GM10847 (cell line): ENCODE results near the gene NEUROG2.

ENCODE experiments used
- POLR2A ChIP-seq: IDR thresholded peaks from 2 replicates; pipeline ENCODE4 v1.6.1; 2011; ENCODE audit not compliant: insufficient read length; ENCODE audit errors: extremely low read depth

NEUROG2 gene

GRCh38 chr4:112516066-112516470 lies at the start of gene NEUROG2:
Gene NEUROG2, minus strand, starts transcription at chr4:112516180. Its CDS starts 705 bp downstream, at chr4:112515475.
- TF ChIP-seq POLR2A: no peak

- no peak for TF ChIP-seq POLR2A
Observed at GRCh38 chr4:112564706-112565270, 48.8 kb upstream of the NEUROG2 start.

- TF ChIP-seq POLR2A: no peak
Observed at GRCh38 chr4:112563431-112564200, 47.6 kb upstream of the NEUROG2 start.

GRCh38 chr4:112562254-112562879 lies 46.4 kb upstream of the NEUROG2 start:
- TF ChIP-seq POLR2A: no peak

GRCh38 chr4:112560084-112560483 lies 44.1 kb upstream of the NEUROG2 start:
- no peak for TF ChIP-seq POLR2A

- no peak for TF ChIP-seq POLR2A
Observed at GRCh38 chr4:112559053-112559452, 43.1 kb upstream of the NEUROG2 start.

GRCh38 chr4:112557676-112558411 lies 41.9 kb upstream of the NEUROG2 start:
- no peak for TF ChIP-seq POLR2A

GRCh38 chr4:112552668-112553067 lies 36.7 kb upstream of the NEUROG2 start:
- TF ChIP-seq POLR2A: no peak

GRCh38 chr4:112550728-112551127 lies 34.7 kb upstream of the NEUROG2 start:
- no peak for TF ChIP-seq POLR2A

GRCh38 chr4:112546476-112546875 lies 30.5 kb upstream of the NEUROG2 start:
- TF ChIP-seq POLR2A: no peak

GRCh38 chr4:112545346-112545745 lies 29.4 kb upstream of the NEUROG2 start:
- no peak for TF ChIP-seq POLR2A

- TF ChIP-seq POLR2A: no peak
Observed at GRCh38 chr4:112540695-112541094, 24.7 kb upstream of the NEUROG2 start.

- TF ChIP-seq POLR2A: no peak
Observed at GRCh38 chr4:112536123-112536522, 20.1 kb upstream of the NEUROG2 start.

GRCh38 chr4:112532267-112532666 lies 16.3 kb upstream of the NEUROG2 start:
- no peak for TF ChIP-seq POLR2A

- no peak for TF ChIP-seq POLR2A
Observed at GRCh38 chr4:112531146-112531545, 15.2 kb upstream of the NEUROG2 start.

GRCh38 chr4:112526061-112526460 lies 10.1 kb upstream of the NEUROG2 start:
- TF ChIP-seq POLR2A: no peak
